GM19463 (cell line): ENCODE measurements around the gene PTPN4.
A peak's percentile ranks its signal among the peaks of the same experiment; 100 is the strongest.
"Not testable (repeated sequence)": the region's sequence is repeated elsewhere in the genome, so short reads cannot be mapped to it uniquely, and the experiment has no call there.

ENCODE experiments used
- ATAC-seq: cut with Tn5 transposase; IDR thresholded peaks from one replicate; pipeline ENCODE4 v1.9.1; 2021; ENCODE audit warnings: mild to moderate bottlenecking, moderate library complexity; ENCODE audit not compliant: unreplicated experiment

PTPN4 gene

DNA sequence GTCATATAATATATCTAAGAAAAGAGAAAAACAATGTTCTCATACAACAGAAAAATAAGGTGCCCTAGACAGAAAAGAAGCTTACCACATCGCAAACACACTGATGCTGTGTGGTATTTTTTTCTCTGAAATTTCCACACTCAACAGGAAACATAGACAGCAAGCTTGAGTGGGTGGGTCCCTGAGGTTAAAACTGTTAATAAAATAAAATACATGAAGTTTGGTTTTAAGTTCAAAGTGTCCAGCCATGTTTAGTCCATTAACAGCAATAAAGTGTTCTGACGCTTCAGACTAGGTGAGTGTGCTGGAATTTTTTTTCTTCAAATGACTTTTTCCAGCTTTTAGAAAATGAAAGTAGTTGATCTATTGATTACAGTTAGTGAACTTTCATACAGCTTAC, 169.8 kb downstream of the PTPN4 start:
- ATAC-seq = no peak

DNA sequence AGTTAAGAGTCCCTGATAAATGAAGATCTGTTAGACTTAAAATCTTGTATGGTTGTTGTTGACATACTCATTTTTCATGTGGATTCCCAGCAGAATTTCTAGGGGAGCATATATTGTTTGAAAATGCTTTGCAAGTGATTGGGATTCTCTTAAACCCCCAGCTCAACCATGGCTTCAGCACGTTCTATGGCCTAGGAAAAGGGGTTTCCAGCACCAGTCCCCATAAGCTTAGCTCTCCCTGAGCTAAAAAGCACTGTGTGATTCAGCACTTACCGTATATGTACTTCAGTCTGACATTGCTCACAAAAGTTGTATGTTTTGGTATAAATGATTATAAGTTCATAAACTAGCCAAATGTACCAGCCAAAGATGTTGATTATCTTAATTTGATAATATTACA, 173.1 kb downstream of the PTPN4 start:
- no peak for ATAC-seq

DNA sequence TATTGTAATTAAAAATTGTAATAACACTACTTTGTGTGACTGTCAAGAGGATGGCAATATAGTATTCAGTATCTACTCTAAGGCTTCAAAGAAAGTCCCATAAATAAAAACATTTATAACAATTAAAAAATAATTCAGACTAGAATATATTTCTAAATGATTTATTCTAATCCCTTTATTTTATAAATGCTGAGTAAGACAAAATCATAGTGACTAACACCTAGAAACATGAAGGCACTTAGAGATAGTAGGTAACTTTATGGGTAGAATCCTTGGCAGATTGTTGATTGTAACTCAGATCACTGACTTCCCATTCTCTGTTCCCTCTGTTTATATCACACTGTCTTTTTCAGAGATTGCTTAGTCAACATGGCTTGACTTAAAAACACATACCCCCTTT, 174.6 kb downstream of the PTPN4 start:
- ATAC-seq = no peak

DNA sequence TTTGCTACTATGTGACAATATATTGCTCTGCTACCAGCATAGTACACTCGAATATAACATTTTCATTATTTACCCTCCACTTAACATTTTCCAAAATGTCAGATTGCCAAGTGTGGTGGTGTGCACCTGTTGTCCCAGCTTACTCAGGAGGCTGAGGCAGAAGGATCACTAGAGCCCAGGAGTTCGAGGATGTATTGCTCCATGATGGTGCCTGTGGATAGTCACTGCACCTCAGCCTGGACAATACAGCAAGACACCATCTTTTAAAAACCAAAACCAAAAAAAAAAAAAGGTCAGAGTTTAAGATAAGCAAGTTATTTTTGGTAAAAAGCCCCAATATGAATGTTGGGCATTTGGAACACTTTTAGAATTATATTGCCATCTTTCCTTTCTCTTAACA, 178.0 kb downstream of the PTPN4 start:
- no peak for ATAC-seq

DNA sequence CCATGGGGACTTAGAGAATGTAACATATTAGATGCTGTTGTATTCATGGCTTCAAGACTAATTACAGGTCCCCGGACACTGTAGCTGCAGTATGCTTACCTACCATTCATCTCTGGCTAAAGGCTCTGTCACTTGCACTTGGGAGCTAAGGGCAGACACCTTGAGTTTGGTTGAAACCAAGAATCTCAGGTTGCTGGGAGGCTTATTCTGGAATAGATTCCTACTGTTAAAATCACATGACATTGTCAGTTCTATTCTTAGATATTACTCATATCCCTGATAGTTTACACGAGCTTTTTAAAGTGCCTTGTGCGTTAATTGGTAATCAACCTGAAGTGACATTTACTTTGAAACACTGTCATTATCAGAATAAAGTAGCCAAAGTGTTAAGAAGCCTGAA, 180.2 kb downstream of the PTPN4 start:
- ATAC-seq = no peak

DNA sequence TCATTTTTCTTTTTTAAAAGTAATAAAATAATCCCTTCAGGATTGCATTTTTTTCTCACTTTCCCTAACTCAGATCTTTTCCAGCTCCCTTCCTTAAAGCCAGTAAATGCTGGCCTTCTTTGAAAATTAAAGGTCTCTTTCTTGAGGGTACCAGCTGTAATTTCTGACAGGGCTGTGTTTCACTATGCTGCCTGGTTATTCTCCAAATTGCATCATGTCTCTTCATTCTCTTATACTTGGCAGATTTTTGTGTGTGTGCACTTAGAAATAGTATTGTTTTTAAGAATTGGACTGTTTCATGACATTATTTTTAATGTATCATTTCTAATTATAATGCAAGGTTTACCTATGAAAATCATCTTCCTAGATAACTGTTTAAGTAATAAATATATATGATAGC, 181.1 kb downstream of the PTPN4 start:
- ATAC-seq = no peak

DNA sequence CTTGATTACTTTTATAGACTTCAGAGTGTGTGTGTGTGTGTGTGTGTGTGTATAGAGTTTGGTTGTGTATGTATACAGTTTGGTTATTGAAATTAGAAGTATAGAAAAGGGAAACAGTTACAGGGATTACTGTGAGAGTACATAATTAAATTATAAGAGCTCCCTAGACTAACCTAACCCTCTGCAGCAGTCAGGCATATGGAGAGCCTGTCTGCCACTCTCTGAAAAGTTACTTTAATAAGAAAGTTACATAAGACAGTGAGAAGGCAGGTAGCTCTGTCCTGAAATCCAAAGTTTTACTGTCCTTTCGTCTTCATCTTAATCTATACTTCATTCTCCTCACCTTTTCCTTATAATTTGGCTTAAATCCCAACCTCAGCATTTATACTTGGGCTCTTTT, 181.7 kb downstream of the PTPN4 start:
- no peak for ATAC-seq

DNA sequence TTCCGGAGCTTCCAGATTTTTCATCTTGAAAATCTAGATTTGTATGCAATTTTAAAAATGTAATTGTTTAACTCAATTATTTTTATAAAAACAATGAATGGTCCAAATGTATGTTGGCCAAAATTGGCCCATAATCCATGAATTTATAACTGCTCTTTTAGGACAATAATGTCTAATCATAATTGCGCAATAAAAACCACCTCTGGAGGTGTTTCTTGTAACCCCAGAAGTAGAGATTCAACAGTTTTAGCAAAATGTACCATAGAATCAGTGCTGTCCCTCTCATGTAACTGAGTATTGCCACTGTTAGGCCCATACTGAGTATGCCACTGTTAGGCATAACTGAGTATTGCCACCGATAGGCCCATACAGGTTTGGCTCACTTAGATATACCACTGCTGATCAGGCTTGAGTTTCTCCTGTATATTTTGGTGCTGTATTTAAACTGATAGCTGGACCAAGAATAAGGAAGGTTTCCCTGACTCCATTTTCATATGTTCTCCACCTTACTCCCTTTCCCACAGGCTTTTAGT, 182.3 kb downstream of the PTPN4 start:
- ATAC-seq = no peak

DNA sequence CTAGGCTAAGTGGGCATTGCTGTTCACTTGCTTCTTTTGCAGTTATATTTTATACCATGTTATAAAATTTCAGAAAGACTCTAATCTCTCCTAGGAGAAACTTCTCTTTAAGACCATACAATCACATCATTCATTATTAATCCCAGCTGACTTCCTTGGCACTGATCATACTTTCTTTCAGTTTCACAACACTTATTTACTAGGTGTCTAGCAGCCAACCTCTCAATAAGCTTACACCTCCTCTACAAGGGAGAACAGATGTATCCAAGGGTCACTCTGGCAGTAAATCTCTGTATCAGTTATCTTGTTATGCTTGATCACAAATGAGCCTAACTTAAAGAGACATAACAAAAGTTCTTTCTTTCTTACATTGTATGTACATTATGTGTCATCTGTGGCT, 183.3 kb downstream of the PTPN4 start:
- ATAC-seq = peak; percentile 45

DNA sequence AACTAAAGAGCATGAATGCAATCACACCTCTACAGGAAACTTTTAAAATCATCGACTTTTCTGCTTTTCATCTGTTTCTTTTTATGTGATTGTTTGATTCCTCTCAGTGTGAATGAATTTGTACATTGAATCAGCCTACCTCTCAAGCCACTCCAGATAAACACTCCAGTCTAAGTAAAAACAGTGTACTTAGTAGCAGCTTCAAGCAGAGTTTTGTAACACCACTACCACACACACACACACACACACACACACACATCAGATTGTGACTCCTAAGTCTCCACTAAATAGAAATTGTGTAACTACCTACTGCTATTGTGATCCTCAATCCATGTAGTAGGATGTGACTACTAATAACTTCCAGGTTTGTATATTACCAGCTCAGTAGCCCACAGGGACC, 187.8 kb downstream of the PTPN4 start:
- ATAC-seq = no peak

DNA sequence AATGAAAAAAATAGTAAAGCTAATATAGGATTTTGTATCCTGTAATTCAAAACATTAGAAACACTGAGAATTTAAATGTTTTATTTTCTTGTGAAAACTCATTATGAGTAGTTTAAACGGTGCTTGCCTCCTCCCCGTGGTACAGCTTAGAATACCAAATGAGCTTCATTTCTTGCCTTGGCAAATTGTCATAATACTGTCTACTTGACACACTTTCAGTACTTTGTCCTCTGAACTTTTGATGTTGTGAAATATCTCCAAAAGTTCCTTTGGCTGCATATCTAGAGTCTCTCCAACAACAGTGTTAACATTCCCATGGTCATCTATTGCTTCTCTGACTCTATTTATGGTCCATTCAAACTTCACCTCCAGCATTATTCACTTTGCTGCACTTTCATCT, 191.2 kb downstream of the PTPN4 start:
- ATAC-seq = no peak

DNA sequence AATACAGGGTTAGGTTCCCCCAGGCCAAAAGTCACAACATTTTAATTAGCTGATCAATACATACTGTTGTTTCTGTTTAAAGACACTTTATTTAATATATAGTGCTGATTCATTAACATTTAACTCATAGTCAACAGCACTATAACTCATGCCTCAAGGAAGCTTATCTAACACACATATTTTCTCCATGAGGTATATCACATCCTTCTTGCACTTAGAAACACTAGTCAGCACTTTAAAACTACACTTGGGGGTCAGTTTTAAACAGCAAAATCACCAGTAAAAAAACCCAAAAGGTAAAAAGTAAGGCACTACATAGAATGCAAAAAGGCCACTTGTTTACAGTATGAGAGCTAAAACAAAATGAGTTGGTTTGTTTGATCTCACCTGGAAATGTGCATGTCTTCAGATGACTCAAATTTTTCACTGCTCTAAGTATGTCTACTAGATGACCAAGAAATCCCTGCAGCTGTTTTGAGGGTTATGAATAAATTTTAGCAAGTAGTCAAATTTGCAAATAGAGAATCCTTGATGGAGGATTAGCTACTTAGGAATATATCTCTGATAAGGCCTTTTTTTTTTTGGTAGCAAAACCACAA, 199.0 kb downstream of the PTPN4 start:
- ATAC-seq = no peak

DNA sequence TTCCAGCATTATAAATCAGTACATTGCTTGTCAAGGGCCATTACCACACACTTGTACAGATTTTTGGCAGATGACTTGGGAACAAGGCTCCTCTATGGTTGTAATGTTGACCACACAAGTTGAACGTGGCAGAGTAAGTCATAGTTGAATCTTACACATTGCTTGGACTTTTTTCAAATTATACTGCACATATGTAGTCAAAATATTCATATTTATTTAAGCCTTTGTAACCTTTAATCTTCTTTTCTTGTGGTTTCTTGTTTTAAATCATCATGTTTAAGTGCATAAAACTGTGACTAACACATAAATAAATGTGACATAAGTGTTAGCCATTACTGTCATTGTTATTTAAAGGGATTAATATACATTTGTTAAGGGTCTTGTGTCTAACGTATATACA, 201.1 kb downstream of the PTPN4 start:
- no peak for ATAC-seq

DNA sequence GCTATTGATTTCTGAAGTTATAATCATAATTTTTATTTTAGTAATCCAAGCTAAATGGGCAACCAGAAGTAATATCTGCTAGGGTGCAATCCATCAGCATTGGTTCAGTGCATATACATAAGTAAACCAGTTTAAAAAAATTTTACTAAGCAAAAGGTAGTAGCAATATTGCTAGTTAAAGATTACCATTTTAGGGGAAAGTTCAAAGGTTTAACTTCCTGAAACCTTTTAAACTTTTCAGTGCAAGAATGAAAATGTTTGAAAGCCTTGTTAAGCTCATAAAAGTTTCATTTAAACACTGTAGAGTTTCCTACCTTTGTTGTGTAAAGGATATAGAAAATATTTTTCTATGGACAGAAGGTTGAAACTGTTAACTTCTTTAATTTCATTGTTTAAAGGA, 222.2 kb downstream of the PTPN4 start:
- ATAC-seq = no peak

DNA sequence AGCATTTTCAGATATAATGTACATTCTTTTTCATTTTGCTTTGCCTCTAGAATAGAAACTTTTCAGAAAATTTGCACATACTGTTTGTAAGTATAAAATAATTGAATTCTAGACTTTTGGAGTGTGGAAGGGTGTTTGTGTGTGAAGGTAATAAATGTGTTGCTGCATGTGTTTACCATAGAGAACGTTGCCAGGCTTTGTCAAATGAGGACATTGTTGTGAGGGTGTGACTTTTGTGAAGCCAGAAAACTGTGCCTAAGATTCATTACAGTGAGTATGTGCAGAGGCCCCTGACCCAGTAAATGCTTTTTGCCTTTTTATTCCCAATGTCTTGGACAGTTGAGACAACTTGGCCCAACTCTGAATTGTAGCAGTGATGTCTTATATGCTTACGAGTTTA, 222.8 kb downstream of the PTPN4 start:
- no peak for ATAC-seq

DNA sequence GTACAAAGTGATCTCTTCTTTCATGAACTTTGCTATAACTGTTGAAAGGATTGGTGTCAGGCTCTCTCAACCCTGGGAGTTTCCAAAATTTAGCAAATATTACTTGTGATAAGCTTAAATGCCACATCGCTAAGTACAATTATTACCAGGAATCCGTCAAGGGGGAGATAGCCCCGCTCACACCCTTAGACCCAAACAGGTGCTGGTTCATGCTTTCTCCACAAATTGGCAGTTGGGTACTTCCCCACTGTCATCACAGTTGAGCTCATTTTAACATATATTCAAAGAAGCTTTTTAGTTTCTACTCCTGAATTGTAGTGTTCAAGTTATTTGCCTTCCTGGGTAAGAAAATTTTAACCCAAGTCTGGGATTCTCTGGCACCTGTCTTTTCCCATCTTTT, 223.4 kb downstream of the PTPN4 start:
- ATAC-seq = no peak

DNA sequence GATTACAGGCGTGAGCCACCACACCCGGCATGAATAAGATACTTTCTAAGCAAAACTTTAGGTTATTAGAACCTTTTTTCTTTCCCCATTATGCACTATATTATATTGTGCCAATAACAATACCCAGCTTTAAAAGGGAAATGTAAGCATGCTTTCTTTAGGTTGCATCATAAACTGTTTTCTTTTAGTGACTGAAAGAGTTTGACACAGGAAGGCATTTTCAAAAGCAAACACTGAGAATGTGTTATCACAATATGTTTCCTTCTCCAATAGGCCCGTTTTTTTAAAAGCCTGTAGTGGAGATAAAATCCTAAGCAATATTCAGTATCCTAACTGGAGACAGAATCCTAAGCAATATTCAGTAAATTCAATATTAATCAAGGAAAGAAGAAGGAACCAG, 236.4 kb downstream of the PTPN4 start:
- ATAC-seq = no peak

DNA sequence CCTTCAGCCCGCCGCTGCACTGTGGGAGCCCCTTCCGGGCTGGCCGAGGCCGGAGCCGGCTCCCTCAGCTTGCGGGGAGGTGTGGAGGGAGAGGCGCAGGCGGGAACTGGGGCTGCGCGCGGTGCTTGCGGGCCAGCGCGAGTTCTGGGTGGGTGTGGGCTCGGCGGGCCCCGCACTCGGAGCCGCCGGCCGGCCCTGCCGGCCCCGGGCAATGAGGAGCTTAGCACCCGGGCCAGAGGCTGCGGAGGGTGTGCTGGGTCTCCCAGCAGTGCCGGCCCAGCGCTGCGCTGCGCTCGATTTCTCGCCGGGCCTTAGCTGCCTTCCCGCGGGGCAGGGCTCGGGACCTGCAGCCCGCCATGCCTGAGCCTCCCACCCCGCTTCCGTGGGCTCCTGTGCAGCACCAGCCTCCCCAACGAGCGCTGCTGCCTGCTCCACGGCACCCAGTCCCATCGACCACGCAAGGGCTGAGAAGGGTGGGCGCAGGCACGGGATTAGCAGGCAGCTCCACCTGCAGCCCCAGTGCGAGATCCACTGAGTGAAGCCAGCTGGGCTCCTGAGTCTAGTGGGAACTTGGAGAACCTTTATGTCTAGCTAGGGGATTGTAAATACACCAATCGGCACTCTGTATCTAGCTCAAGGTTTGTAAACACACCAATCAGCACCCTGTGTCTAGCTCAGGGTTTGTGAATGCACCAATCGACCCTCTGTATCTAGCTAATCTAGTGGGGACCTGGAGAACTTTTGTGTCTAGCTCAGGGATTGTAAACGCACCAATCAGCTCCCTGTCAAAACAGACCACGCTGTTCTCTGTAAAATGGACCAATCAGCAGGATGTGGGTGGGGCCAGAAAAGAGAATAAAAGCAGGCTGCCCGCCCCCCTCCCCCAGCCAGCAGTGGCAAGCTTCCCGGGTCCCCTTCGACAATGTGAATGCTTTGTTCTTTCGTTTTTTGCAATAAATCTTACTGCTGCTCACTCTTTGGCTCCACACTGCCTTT, 237.5 kb downstream of the PTPN4 start:
- ATAC-seq = not testable (repeated sequence)

DNA sequence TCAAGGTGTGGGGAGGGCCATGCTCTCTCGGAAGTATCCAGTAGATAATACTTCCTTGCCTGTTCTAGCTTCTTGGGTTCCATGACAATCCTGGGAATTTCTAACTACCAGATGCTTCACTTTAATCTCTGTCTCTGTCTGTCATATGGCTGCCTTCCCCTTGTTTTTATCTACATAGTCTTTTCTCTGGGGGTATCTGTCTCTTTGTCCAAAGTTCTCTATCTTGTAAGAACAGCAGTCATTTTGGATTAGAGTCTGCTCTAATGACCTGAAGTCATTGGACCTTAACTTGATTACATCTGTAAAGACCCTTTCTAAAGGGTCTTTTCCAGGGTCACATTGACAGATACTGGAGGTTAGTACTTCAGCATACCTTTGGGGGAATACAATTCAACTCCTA, 241.7 kb downstream of the PTPN4 start:
- ATAC-seq = no peak

DNA sequence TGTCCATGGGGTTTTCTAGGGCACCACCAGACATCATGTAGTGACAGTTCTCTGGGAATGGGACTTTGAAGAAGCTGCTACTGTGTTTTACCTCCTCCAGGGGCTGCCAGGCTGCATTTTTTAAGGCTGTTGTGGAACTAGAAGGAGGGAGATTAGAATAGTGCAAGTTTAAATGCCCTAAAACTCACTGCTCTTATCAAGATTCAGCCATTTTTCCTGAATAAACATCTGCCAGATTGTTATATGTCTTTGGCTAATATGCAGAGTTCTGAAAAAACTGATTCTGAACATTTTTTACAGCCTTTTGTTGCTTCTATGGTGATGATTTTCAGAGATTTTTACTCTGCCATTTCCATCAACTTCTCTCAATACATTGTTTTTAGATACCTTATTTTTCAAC, 244.5 kb downstream of the PTPN4 start:
- no peak for ATAC-seq

DNA sequence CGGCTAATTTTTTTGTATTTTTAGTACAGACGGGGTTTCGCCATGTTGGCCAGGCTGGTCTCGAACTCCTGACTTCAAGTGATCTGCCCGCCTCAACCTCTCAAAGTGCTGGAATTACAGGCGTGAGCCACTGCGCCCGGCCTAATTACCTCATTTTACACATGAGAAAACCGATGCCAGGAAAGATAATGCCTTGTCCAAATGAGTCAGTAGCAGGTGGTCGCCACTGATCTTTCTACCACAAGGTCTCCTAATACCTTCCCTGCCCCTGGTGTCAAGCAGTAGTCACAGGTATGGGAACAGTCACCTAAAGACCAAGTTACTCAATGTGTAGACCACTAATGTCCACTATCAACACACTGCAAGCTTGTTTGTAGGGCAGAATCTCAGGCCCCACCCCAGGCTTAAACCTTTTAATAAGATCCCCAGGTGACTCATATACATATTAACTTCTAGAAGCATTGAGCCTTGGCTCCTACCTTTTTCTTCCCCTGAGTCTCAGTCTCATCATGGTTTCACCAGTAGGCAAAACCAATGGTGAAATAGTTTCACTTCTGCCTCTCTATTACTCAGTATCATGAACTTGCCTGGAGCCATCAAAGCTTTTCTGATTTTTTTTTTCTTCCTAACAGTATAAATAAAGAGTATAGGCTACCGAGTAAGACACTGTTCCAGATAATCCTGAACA, 246.3 kb downstream of the PTPN4 start:
- ATAC-seq = peak; percentile 64

DNA sequence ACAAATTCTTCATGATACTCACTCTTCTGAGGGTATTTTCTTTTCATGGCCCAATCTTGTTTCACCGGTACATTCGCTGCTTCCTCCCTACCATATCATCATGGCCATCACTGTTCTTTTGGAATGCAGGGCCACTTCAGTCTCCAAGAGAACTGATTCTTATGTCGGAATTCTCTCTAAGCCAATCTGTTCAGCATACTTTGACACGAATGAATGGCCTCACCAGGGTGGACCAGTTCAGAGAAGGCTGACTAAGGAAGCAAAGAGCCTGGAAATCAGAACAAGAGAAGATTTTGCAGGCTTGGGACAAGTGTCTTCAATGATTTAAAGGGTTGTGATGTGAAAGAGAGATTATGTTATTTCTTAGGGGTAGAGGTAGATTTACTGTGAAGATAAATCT, 248.1 kb downstream of the PTPN4 start:
- ATAC-seq = no peak
